HEK293 (cell line): ENCODE results near the gene PKDCC.

Experiments used
- CTCF ChIA-PET: fragments of 350-600 bp; formaldehyde crosslinking; extraction: SDS; loops from one replicate; lab custom pipeline; 2021; ENCODE audit warnings: antibody characterized with exemption; lab: Yijun Ruan, JAX
- POLR2A ChIA-PET: fragments of 300-600 bp; formaldehyde crosslinking; extraction: SDS; loops from one replicate; lab custom pipeline; 2020; ENCODE audit warnings: antibody characterized with exemption, inconsistent platforms; lab: Yijun Ruan, JAX
- H3K27ac ChIP-seq: fragments of 200-500 bp; sonication (Bioruptor generic); 2 replicates; pipeline ENCODE4 v1.5.1; 2014; ENCODE audit warnings: low read depth, low read length, control low read depth, inconsistent platforms; ENCODE audit errors: extremely low read depth
- H3K36me3 ChIP-seq, 2 experiments: fragments of 200-500 bp in 1 of 2; sonication (Bioruptor generic) in 1 of 2; 1 replicate in 1 of 2; 2 replicates in 1 of 2; pipeline ENCODE4 v1.5.1; 2014 to 2017; ENCODE audit warnings: inconsistent platforms in 2 of 2, low read length in 2 of 2; ENCODE audit not compliant: control insufficient read depth in 2 of 2, insufficient read depth in 1 of 2
- H3K4me1 ChIP-seq: fragments of 200-500 bp; sonication (Bioruptor generic); 2 replicates; pipeline ENCODE4 v1.5.1; 2014; ENCODE audit warnings: mild to moderate bottlenecking, low read length, inconsistent platforms; ENCODE audit not compliant: control insufficient read depth, insufficient read depth
- H3K4me3 ChIP-seq: 2 replicates; pipeline ENCODE4 v1.5.1; 2011; ENCODE audit warnings: low read depth, mild to moderate bottlenecking, control low read depth, low read length, moderate library complexity
- H3K9me3 ChIP-seq: fragments of 200-500 bp; sonication (Bioruptor generic); 2 replicates; pipeline ENCODE4 v1.5.1; 2014; ENCODE audit warnings: low read depth, low read length, inconsistent platforms; ENCODE audit not compliant: control insufficient read depth, insufficient read depth
- GLI2 ChIP-seq: fragments of 450-650 bp; formaldehyde crosslinking; IDR thresholded peaks from 2 replicates; pipeline ENCODE4; 2017; ENCODE audit warnings: missing biosample characterization, missing genetic modification characterization, low read depth, borderline replicate concordance
- ZBTB1 ChIP-seq: fragments of 450-650 bp; formaldehyde crosslinking; IDR thresholded peaks from 2 replicates; pipeline ENCODE4 v1.5.1; 2016; ENCODE audit warnings: missing biosample characterization, missing genetic modification characterization
- ZEB2 ChIP-seq: fragments of 450-650 bp; formaldehyde crosslinking; IDR thresholded peaks from 2 replicates; pipeline ENCODE4 v1.5.1; 2016; ENCODE audit warnings: missing biosample characterization, missing genetic modification characterization
- ZFHX2 ChIP-seq: fragments of 450-650 bp; formaldehyde crosslinking; conservative IDR thresholded peaks from 2 replicates; pipeline ENCODE4 v1.5.1; 2016; ENCODE audit warnings: missing biosample characterization, missing genetic modification characterization
- ZNF114 ChIP-seq: fragments of 450-650 bp; formaldehyde crosslinking; IDR thresholded peaks from 2 replicates; pipeline ENCODE4 v1.5.0; 2017; ENCODE audit warnings: missing biosample characterization, missing genetic modification characterization
- ZNF155 ChIP-seq: fragments of 450-650 bp; formaldehyde crosslinking; IDR thresholded peaks from 2 replicates; pipeline ENCODE4 v1.5.1; 2016; ENCODE audit warnings: missing biosample characterization, missing genetic modification characterization
- ZNF23 ChIP-seq: fragments of 450-650 bp; formaldehyde crosslinking; IDR thresholded peaks from 2 replicates; pipeline ENCODE4 v1.5.1; 2016; ENCODE audit warnings: missing biosample characterization, missing genetic modification characterization, borderline replicate concordance
- ZNF292 ChIP-seq: fragments of 450-650 bp; formaldehyde crosslinking; IDR thresholded peaks from 2 replicates; pipeline ENCODE4 v1.5.1; 2016; ENCODE audit warnings: low read depth, missing biosample characterization, missing genetic modification characterization, borderline replicate concordance
- ZNF510 ChIP-seq: fragments of 450-650 bp; formaldehyde crosslinking; IDR thresholded peaks from 2 replicates; pipeline ENCODE4 v1.5.1; 2018; ENCODE audit warnings: mild to moderate bottlenecking, missing genetic modification characterization, missing biosample characterization; ENCODE audit not compliant: insufficient replicate concordance
- ZNF544 ChIP-seq: fragments of 450-650 bp; formaldehyde crosslinking; IDR thresholded peaks from 2 replicates; pipeline ENCODE4 v1.5.0; 2017; ENCODE audit warnings: missing biosample characterization, missing genetic modification characterization
- ZNF707 ChIP-seq: fragments of 450-650 bp; formaldehyde crosslinking; IDR thresholded peaks from 2 replicates; pipeline ENCODE4 v1.5.1; 2016; ENCODE audit warnings: missing biosample characterization, missing genetic modification characterization
- ZSCAN30 ChIP-seq: fragments of 450-650 bp; IDR thresholded peaks from 2 replicates; pipeline ENCODE4 v1.5.1; 2018; ENCODE audit warnings: missing biosample characterization, mild to moderate bottlenecking, missing genetic modification characterization, moderate library complexity
- TF ChIP-seq, protein P1 (sequence below): fragments of 450-650 bp; formaldehyde crosslinking; IDR thresholded peaks from 2 replicates; pipeline ENCODE4 v1.5.1; 2016; ENCODE audit warnings: missing biosample characterization, missing genetic modification characterization, borderline replicate concordance
- TF ChIP-seq, protein P2 (sequence below): fragments of 450-650 bp; formaldehyde crosslinking; IDR thresholded peaks from 2 replicates; pipeline ENCODE4 v1.5.1; 2016; ENCODE audit warnings: missing biosample characterization, missing genetic modification characterization
- TF ChIP-seq, protein P3 (sequence below): fragments of 450-650 bp; formaldehyde crosslinking; IDR thresholded peaks from 2 replicates; pipeline ENCODE4 v1.5.1; 2016; ENCODE audit warnings: missing biosample characterization, missing genetic modification characterization
- TF ChIP-seq, protein P4 (sequence below): fragments of 450-650 bp; formaldehyde crosslinking; IDR thresholded peaks from 2 replicates; pipeline ENCODE4 v1.5.1; 2016; ENCODE audit warnings: missing biosample characterization, missing genetic modification characterization
- TF ChIP-seq, protein P5 (sequence below): fragments of 450-650 bp; formaldehyde crosslinking; IDR thresholded peaks from 2 replicates; pipeline ENCODE4 v1.5.1; 2016; ENCODE audit warnings: missing biosample characterization, missing genetic modification characterization

The PKDCC gene

DNA sequence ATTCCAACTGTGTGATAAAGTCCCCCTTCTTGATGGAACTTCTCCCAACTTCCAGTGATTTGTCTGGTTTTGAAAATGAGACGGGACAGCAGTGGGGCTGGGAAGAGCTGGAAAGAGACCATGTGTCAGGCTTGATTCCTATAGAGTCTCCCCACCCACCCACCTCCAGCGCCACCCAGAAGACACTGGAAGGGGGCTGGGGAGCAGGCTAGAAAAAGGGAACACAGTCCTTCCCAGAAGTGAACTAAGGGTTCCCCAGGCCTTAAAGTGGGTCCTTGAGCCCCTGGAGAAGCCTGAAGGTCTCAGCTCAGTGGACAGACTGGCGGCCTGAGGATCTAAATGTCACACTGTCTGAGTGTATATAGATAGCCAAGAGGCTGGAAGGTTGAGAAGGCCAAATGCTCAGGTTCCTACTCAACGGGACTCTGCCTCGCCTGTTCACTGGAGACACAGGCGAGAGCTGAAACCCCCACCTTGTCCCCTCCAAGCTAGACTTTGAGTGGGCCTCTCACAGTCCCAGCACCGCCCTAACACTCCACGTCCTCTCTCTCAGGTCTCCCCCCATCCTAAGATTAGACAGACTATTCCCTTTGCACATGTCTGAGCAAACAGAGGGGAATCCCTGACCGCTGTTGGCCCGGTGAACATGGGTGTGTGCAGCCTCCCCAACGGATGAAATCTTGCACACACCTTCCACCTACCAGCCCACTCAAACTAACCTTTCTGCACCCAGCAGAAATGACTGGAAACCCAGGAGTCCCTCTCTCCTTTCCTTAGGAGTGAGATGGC lies 1.6 kb downstream of the PKDCC start (continued):
- TF ChIP-seq, protein P1, sequence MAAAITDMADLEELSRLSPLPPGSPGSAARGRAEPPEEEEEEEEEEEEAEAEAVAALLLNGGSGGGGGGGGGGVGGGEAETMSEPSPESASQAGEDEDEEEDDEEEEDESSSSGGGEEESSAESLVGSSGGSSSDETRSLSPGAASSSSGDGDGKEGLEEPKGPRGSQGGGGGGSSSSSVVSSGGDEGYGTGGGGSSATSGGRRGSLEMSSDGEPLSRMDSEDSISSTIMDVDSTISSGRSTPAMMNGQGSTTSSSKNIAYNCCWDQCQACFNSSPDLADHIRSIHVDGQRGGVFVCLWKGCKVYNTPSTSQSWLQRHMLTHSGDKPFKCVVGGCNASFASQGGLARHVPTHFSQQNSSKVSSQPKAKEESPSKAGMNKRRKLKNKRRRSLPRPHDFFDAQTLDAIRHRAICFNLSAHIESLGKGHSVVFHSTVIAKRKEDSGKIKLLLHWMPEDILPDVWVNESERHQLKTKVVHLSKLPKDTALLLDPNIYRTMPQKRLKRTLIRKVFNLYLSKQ (tag by site-specific recombination) = no peak
- TF ChIP-seq, protein P2, sequence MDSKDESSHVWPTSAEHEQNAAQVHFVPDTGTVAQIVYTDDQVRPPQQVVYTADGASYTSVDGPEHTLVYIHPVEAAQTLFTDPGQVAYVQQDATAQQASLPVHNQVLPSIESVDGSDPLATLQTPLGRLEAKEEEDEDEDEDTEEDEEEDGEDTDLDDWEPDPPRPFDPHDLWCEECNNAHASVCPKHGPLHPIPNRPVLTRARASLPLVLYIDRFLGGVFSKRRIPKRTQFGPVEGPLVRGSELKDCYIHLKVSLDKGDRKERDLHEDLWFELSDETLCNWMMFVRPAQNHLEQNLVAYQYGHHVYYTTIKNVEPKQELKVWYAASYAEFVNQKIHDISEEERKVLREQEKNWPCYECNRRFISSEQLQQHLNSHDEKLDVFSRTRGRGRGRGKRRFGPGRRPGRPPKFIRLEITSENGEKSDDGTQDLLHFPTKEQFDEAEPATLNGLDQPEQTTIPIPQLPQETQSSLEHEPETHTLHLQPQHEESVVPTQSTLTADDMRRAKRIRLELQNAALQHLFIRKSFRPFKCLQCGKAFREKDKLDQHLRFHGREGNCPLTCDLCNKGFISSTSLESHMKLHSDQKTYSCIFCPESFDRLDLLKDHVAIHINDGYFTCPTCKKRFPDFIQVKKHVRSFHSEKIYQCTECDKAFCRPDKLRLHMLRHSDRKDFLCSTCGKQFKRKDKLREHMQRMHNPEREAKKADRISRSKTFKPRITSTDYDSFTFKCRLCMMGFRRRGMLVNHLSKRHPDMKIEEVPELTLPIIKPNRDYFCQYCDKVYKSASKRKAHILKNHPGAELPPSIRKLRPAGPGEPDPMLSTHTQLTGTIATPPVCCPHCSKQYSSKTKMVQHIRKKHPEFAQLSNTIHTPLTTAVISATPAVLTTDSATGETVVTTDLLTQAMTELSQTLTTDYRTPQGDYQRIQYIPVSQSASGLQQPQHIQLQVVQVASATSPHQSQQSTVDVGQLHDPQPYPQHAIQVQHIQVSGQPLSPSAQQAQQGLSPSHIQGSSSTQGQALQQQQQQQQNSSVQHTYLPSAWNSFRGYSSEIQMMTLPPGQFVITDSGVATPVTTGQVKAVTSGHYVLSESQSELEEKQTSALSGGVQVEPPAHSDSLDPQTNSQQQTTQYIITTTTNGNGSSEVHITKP (tag by site-specific recombination) = no peak
- no peak for TF ChIP-seq ZNF707
- TF ChIP-seq ZNF544 (tag by site-specific recombination) = no peak
- TF ChIP-seq ZNF114 (tag by site-specific recombination) = no peak
- TF ChIP-seq ZNF23 (tag by site-specific recombination) = no peak
- TF ChIP-seq, protein P3, sequence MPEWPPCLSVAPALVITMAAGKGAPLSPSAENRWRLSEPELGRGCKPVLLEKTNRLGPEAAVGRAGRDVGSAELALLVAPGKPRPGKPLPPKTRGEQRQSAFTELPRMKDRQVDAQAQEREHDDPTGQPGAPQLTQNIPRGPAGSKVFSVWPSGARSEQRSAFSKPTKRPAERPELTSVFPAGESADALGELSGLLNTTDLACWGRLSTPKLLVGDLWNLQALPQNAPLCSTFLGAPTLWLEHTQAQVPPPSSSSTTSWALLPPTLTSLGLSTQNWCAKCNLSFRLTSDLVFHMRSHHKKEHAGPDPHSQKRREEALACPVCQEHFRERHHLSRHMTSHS = no peak
- no peak for TF ChIP-seq ZBTB1 (tag by site-specific recombination)
- no peak for TF ChIP-seq ZFHX2 (tag by site-specific recombination)
- no peak for TF ChIP-seq ZNF292 (tag by site-specific recombination)

DNA sequence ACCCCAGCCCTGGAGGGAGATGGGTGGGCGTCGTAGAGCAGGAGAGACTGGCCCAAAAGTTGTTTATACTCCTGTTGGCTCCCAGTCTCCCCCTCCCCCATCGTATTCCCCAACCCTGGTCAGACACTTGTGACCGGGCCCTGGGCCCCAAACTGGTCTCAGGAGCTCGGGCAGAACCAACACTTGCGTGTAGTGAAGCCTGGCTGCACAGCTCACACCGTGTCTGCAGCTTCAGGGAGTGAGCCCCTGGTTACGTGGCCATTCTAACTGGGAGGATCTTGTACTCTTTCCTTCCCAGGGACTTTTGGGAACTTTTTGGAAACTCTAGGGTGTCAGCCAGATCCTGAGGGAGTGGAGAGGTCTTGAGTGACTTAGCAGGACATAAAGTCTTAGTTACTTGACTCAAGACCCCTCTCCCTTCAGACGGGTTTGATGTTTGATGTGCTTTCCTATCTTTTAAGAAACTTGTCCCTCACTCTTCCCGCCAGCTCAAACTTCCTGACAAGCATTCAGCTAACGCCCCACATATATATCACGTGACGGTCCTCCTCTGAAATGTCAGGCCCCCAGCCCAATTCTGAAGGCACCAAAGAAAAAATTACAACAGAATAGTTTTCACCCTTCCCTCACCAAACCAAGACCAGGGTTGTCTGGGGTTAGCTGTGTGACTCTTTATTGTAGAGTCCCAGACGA lies 2.3 kb downstream of the PKDCC start:
- TF ChIP-seq ZSCAN30 (0 out of 2 replicates have a peak, but pooled peaks have one; percentile 36), GLI2 (tag by site-specific recombination) (no peak)
- no peaks in the 10 kb centered on the region for H3K9me3 ChIP-seq
- peaks cover 23% of the 10 kb centered on the region for H3K4me1 ChIP-seq
- H3K4me3 ChIP-seq = no peak overlapping the region
- CTCF ChIA-PET = interaction anchor here (1.6 kb wide), 1 partner anchor 36 kb away, joined by 4 read pairs; no protein-coding TSS in a partner anchor
- POLR2A ChIA-PET = no interaction called here
- H3K36me3 ChIP-seq = peaks cover 0 to 33% of the 10 kb centered on the region in 2 experiments; a peak in 1 of 3 replicates
- no peak overlapping the region for H3K27ac ChIP-seq

DNA sequence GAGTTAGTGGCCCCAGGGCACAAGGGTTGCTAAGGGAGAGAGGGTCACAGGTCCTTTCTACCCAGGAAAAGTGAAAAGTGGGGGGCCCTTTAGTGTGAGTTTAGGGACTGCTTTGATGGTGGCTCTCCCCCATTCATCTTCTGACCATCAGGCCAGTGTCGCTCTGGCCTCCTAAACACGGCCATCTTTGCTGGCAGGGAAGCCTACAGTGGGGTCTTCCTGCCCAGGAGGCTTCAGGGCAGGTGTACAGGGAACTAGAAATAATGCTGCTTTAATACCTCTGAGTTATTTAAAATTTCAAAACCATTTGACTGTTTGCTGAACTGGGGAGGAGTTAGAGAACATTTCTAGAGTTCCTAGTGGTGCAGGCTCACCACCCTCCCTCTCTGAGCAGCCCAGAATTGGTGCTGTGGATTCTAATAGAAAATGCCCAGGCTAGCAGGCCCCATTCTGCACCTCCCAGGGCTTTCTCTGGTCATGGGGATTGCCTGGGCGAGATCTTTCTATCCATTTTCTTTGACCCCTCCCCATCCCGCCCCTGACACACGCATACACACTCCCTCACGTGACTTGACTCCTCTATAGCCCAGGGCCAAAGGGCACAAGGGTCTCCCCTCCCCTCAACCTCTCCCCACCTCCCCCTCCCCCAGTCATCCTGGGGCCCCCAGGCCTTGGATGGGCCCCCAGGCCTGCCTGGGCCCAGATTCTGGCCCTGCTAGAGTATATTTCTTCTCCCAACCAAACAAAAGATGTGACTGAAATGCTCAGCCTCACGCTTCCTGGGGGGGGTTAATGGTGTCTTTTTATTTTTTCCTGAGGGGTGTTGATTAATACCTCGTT lies 3.1 kb downstream of the PKDCC start:
- ChIA-PET POLR2A (no interaction called here), CTCF (interaction anchor here (0.6 kb wide), 1 partner anchor 175 kb away, joined by 8 read pairs; no protein-coding TSS in a partner anchor)
- Histone ChIP-seq H3K27ac (no peak overlapping the region), H3K36me3 (peaks cover 0 to 41% of the 10 kb centered on the region in 2 experiments; a peak in 1 of 3 replicates), H3K9me3 (no peaks in the 10 kb centered on the region), H3K4me3 (no peak overlapping the region), H3K4me1 (peaks cover 26% of the 10 kb centered on the region)
- TF ChIP-seq ZNF155 (no peak), ZNF510 (tag by site-specific recombination) (no peak), ZEB2 (tag by site-specific recombination) (no peak)
- TF ChIP-seq, protein P4, sequence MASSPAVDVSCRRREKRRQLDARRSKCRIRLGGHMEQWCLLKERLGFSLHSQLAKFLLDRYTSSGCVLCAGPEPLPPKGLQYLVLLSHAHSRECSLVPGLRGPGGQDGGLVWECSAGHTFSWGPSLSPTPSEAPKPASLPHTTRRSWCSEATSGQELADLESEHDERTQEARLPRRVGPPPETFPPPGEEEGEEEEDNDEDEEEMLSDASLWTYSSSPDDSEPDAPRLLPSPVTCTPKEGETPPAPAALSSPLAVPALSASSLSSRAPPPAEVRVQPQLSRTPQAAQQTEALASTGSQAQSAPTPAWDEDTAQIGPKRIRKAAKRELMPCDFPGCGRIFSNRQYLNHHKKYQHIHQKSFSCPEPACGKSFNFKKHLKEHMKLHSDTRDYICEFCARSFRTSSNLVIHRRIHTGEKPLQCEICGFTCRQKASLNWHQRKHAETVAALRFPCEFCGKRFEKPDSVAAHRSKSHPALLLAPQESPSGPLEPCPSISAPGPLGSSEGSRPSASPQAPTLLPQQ (tag by site-specific recombination) = no peak
- TF ChIP-seq, protein P5, sequence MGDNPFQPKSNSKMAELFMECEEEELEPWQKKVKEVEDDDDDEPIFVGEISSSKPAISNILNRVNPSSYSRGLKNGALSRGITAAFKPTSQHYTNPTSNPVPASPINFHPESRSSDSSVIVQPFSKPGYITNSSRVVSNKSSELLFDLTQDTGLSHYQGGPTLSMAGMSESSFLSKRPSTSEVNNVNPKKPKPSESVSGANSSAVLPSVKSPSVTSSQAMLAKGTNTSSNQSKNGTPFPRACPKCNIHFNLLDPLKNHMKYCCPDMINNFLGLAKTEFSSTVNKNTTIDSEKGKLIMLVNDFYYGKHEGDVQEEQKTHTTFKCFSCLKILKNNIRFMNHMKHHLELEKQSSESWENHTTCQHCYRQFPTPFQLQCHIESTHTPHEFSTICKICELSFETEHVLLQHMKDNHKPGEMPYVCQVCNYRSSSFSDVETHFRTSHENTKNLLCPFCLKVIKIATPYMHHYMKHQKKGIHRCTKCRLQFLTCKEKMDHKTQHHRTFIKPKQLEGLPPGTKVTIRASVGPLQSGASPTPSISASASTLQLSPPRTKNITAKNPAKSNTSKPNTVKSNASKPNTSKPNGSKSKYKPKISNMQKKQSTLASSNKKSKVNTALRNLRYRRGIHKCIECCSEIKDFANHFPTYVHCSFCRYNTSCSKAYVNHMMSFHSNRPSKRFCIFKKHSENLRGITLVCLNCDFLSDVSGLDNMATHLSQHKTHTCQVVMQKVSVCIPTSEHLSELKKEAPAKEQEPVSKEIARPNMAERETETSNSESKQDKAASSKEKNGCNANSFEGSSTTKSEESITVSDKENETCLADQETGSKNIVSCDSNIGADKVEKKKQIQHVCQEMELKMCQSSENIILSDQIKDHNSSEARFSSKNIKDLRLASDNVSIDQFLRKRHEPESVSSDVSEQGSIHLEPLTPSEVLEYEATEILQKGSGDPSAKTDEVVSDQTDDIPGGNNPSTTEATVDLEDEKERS (tag by site-specific recombination) = no peak
